GM21576 (cell line): ENCODE data around the gene RAPGEF6.
"Not testable (repeated sequence)": the region's sequence is repeated elsewhere in the genome, so short reads cannot be mapped to it uniquely, and the experiment has no call there.

Experiments used
- ATAC-seq: cut with Tn5 transposase; IDR thresholded peaks from one replicate; pipeline ENCODE4 v1.9.1; 2021; ENCODE audit warnings: mild to moderate bottlenecking, moderate library complexity; ENCODE audit not compliant: unreplicated experiment

The RAPGEF6 gene

GRCh38 chr5:131610198-131611063 lies 24.6 kb downstream of the RAPGEF6 start:
- no peak for ATAC-seq

GRCh38 chr5:131609774-131610173 lies 25.3 kb downstream of the RAPGEF6 start:
- no peak for ATAC-seq

DNA sequence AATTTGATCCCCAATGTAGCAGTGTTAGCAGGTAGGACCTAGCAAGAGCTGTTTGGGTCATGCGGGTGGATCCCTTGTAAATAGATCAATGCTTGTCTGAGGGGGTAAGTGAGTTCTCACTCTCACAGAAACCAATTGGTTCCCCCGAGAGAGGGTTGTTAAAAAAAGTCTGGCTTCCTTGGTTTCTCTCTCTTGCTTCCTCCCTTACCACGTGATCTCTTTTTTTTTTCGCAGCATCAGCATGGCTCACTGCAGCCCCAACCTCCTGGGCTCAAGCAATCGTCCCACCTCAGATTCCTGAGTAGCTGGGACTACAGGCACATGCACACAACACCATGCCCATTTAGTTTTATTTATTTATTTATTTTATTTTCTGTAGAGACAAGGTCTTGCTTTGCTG lies 26.4 kb downstream of the RAPGEF6 start:
- ATAC-seq, result no peak

DNA sequence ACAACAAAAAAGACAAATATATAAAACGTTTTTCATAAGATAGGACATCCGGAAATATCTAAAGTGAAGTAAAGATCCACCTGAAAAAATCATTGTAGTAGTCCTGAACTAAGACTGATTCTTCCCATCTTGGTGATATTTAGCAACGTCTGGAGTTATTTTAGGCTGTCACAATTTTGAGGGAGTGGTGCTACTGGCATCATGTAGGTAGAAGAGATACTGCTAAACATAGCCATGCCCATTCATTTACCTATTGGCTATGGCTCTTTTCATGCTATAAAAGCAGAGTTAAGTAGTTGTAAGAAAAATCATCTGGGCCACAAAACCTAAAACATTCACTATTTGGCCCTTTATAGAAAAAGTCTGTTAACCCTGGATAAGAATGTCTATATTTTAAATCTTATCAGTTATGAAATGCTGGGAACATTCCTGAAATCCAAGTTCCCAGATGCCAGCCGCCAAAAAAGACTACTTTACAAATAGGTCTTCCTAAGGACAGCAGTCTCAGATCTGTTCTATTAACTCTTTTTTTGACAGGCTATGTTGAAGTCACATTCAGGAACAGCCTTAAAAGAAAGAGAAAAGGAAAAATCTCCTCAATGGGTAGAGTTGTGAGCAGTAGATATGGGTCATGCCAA lies 27.0 kb downstream of the RAPGEF6 start:
- ATAC-seq, result no peak

DNA sequence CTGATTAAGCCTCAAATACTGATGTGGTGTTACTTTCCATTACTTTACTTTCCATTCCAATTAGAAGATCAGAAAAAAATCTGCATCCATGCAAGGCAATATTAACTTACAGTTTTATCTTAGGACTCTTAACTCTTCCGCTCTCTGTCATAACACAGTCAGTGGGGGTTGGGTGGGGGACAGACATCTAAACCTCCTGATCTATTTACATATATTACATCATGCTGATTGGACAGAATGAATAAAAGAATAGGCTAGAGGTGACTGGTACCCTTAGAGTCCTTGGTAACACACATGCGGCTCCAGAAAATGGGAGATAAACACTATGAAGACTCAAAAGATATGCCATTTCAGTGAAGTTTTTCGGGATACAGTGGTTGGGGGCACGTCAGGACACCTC lies 27.6 kb downstream of the RAPGEF6 start:
- no peak for ATAC-seq

GRCh38 chr5:131605086-131605485 lies 29.9 kb downstream of the RAPGEF6 start:
- no peak for ATAC-seq

DNA sequence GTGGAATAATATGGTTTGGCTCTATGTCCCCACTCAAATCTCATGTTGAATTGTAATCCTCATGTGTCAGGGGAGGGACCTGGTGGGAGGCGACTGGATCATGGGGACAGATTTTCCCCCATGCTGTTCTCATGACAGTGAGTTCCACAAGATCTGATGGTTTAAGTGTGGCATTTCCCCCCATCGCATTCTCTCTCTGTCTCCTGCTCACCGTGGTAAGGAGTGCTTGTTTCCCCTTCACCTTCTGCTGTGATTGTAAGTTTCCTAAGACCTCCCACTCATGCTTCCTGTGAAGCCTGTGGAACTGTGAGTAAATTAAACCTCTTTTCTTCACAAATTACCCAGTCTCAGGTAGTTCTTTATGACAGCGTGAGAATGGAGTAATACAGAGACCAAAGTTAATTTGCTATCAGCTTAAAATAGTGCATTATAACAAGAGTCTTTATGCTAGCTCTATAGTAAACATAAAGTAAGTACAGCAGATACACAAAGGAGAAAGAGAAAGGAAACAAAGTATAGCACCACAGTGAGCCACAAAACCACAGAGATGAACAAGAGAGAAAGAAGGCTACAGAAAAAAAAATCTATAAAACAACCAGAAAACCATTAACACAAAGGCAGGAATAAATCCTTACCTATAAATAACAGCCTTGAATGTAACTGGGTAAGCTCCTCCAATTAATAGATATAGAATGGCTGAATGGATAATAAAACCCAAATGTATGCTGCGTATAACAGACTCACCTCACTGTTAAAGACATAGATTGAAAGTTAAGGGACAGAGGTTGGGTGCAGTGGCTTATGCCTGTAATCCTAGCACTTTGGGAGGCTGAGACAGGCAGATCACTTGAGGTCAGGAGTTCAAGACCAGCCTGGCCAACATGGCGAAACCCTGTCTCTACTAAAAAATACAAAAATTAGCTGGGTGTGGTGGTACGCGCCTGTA lies 39.7 kb downstream of the RAPGEF6 start:
- ATAC-seq, result peak; percentile 59

GRCh38 chr5:131593921-131594320 lies 41.1 kb downstream of the RAPGEF6 start:
- no peak for ATAC-seq

DNA sequence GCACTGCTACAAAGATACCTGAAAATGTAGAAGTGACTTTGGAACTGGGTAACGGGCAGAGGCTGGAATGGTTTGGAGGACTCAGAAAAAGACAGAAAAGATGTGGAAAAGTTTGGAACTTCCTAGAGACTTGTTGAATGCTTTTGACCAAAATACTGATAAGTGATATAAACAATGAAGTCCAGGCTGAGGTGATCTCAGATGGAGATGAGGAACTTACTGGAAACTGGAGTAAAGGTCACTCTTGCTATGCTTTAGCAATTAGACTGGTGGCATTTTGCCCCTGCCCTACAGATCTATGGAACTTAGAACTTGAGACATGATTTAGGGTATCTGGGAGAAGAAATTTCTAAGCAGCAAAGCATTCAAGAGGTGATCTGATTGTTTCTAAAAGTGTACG lies 41.6 kb downstream of the RAPGEF6 start:
- not testable (repeated sequence) for ATAC-seq

DNA sequence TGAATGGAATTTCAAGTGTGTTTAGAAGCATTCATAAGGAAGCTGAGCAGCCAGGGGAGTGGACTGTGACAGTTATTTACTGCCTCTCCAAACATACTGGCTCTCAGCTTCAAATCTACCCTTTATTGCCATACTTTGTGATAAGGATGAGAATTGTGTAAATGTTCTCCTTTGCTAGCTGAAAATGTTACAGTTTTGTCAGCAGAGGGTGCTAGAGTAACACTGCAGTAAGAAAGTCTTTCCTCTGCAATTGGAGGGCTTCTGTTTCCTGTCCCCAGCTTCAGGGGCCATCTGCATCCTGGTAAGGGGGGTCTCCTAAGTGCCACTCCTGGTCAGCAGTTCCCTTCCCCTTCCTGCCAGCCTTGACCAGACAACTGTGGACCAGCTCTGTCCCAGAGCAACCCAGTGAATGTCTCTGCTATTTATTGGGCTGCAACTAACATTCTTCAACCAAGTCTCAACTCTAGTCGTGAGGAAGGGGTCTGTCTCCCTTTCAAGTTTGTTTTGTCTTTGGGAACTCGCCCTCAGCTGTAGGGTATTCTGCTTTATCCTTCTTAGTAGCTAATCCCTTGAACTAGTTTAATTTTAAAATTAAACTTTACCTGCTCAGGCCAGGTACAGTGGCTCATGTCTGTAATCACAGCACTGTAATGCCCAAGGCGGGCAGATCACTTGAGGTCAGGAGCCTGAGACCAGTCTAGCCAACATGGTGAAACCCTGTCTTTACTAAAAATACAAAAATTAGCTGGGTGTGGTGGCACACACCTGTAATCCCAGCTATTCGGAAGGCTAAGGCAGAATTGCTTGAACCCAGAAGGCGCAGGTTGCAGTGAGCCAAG lies 45.3 kb downstream of the RAPGEF6 start:
- ATAC-seq, result no peak

DNA sequence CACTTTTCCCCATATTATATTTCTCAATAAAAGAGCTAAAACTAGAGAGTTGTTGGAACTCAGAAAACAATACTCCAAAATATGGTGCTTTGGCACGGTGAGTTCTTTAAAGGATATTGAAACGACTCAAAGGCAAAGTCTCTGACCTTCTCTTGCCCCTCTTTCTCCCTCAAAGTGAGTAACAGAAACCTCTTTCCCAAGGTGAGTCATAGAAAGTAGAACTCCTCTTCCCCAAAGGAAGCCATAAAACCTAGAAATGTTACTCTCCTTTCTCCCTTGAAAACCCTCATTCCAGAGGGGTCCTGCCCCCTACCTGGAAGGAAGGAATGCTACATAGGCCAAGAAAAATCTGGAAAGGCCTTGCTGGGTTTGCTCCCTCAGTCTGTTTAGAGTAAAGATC lies 47.5 kb downstream of the RAPGEF6 start:
- ATAC-seq, result no peak

DNA sequence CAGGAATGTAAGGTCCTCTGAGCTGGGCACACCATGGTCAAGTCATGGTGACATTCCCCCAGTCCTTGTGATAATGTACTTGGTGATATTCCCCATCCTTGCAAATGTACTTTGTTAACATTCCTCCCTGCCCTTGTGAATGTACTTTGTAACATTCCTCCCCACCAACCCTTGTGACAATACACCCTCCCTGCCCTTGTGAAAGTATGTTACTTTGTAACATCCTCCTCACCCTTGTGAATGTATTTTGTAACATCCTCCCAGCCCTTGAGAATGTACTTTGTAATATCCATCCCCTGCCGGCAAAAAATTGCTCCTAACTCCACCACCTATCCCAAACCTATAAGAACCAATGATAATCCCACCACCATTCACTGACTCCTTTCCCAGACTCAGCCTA lies 53.3 kb downstream of the RAPGEF6 start:
- ATAC-seq, result no peak

DNA sequence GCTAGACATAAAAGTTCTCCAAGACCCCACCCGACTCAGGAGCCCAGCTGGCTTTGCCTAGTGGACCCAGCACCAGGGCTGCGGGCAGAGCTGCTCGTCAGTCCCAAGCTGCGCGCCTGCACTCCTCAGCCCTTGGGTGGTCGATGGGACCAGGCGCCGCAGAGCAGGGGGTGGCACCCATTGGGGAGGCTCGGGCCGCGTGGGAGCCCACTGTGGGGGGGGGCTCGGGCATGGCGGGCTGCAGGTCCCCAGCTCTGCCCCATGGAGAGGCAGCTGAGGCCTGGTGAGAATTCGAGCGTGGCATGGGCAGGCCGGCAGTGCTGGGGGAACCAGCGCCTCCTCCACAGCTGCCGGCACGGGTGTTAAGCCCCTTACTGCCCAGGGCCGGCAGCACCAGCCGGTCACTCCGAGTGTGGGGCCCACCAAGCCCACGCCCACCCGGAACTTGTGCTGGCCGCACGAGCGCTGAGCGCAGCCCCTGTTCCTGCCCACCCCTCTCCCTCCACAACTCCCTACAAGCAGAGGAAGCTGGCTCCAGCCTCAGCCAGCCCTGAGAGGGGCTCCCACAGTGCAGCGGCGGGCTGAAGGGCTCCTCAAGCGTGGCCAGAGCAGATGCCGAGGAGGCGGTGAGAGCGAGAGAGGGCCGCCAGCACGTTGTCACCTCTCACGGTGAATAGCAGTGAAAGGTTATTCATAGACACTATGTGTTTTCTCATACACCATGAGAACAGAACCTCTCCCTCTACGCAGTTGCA lies 54.9 kb downstream of the RAPGEF6 start:
- ATAC-seq, result no peak

DNA sequence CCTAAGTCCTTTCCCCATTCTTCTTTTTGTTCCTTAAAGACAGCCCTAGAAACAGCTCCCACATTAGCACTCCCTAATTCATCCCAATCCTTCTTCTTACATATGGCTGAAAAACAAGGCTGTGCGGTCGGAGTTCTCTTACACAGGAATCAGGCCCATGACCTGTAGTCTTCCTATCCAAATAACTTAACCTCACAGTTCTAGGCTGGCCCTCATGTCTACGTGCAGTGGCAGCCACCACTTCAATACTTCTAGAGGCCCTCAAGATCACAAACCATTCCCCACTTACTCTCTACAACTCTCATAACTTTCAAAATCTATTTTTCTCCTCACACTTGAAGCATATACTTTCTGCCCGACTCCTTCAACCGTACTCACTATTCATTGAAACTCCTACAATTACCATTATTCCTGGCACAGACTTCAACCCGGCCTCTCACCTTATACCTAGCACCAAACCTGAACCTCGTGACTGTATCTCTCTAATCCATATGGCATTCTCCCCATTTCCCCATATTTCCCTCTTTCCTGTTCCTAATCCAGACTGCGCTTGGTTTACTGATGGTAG lies 59.3 kb downstream of the RAPGEF6 start:
- no peak for ATAC-seq

- ATAC-seq, result no peak
Observed at GRCh38 chr5:131571669-131572168, 63.3 kb downstream of the RAPGEF6 start.

- ATAC-seq, result no peak
Observed at GRCh38 chr5:131570757-131571156, 64.3 kb downstream of the RAPGEF6 start.

DNA sequence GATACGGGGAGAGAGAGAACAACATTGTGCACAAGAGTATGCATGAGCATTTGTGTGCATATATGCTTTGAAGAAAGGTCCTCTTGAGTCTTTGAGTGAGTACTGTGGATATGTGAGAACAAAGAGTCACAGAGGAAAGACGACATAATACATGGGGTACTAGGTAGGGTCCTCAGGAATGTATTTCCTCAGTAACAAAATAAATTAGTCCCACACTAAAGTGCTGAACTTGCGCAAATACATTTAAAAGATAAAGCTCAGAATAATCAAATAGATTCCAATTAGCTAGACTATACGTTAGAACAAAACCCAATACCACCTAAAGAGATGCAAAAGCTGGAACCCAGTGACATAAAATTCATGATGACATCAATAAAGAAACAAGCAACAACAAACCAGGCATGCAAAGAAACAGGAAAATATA lies 70.8 kb downstream of the RAPGEF6 start:
- no peak for ATAC-seq

DNA sequence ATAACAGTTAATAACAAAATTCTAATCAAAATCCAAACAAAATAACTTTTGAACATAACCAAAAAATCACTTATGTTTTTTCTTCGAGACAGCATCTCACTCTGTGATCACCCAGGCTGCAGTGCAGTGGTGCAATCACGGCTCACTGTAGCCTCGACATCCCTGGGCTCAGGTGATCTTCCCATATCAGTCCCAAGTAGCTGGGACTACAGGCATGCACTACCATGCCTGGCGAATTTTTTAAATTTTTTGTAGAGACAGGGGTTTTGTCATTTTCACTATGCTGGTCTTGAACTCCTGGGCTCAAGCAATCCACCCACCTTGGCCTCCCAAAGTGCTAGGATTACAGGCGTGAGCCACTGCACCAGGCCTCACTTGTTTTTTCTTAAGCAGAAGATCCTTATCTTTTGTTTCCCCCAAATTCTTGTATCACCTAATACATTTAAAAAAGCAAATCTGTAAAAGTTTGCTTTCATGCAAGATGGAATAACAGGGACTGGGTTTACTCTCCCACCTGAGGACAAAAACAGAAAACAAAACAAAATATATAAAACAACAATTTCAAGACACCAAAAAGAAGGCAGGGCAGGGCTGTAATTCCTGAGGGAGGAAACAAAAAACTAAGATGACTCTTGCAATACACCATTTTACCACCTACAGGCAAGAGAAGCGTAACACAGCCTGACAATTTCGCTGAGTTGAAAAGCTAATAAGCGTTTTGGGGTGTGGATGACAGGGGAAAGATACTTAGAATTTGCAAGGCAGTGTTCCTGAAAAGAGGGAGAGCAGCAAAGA lies 71.4 kb downstream of the RAPGEF6 start:
- no peak for ATAC-seq
